Epithelial cell of proximal tubule (primary cell): ENCODE measurements around the gene HOXA5. TPM values are rescaled to one million over a fixed set of nuclear protein-coding genes. Genes with fewer than 3 reads are reported as not detected.
A peak's percentile ranks its signal among the peaks of the same experiment; 100 is the strongest.

ENCODE experiments used
- DNase-seq: peaks from one replicate; pipeline ENCODE4 v3.0.0-alpha.2; 2011; ENCODE audit warnings: low read depth
- H3K4me3 ChIP-seq: 2 replicates; pipeline ENCODE4 v1.5.1; 2011; ENCODE audit warnings: low read depth, mild to moderate bottlenecking, low read length
- CTCF ChIP-seq: conservative IDR thresholded peaks from 2 replicates; pipeline ENCODE4 v1.5.1; 2012; ENCODE audit warnings: low read depth, mild to moderate bottlenecking, low read length
- total RNA-seq: library from RNA; depleted of rRNA; stranded (reverse); fragments of >200 nt; gene quantifications from 2 replicates; pipeline ENCODE4 v1.2.3, GENCODE V29; 2015

Gene HOXA5
- total RNA-seq, 1 donor from 2014 or later, result 47.6 TPM

- TF ChIP-seq CTCF, result no peak
- peak overlapping the region; percentile 53 for H3K4me3 ChIP-seq
- DNase-seq, result no peak
These were observed 41.4 kb downstream of the HOXA5 start for GRCh38 chr7:27101957-27102580.

- no peak for TF ChIP-seq CTCF
- H3K4me3 ChIP-seq, result peak overlapping the region; percentile 53
- no peak for DNase-seq
These were observed 42.1 kb downstream of the HOXA5 start for GRCh38 chr7:27101171-27101956.

GRCh38 chr7:27100694-27101170 is 42.7 kb downstream of the HOXA5 start:
- no peak for DNase-seq
- no peak for TF ChIP-seq CTCF
- H3K4me3 ChIP-seq, result peak overlapping the region; percentile 53

- peak overlapping the region; percentile 96 for H3K4me3 ChIP-seq
- no peak for DNase-seq
- TF ChIP-seq CTCF, result no peak
These were observed 43.8 kb downstream of the HOXA5 start for GRCh38 chr7:27099453-27100370.

GRCh38 chr7:27098578-27099451 is 44.7 kb downstream of the HOXA5 start:
- no peak for TF ChIP-seq CTCF
- peak overlapping the region; percentile 96 for H3K4me3 ChIP-seq
- no peak for DNase-seq
